Lung (tissue), 12 donors: ENCODE measurements around the gene PELI3. TPM values are rescaled to one million over a fixed set of nuclear protein-coding genes. Genes with fewer than 3 reads are reported as not detected.
A peak's percentile ranks its signal among the peaks of the same experiment; 100 is the strongest.

ENCODE experiments used
- ATAC-seq: fragments of 200-7000 bp; cut with Tn5 transposase; one replicate; pipeline ENCODE4 v1.9.1; 2020; ENCODE audit warnings: moderate number of reproducible peaks; ENCODE audit not compliant: insufficient read depth, low FRiP score
- DNase-seq, 3 donors: peaks; one replicate each; pipeline ENCODE4 v3.0.0-alpha.2; 2013 to 2017
- H3K27ac ChIP-seq, 2 donors: one replicate each; pipeline ENCODE4 v1.5.1; 2013; ENCODE audit warnings: mild to moderate bottlenecking in 2 of 2, moderate library complexity in 2 of 2, control low read depth in 1 of 2, inconsistent platforms in 1 of 2, low read depth in 1 of 2, low read length in 1 of 2
- H3K27me3 ChIP-seq, 3 donors: one replicate each; pipeline ENCODE4 v1.5.1; 2013; ENCODE audit warnings: low read length in 2 of 3; ENCODE audit not compliant: control insufficient read depth in 3 of 3, insufficient read depth in 3 of 3
- H3K36me3 ChIP-seq, 4 donors: one replicate each; pipeline ENCODE4 v1.5.1; 2013; ENCODE audit warnings: low read length in 4 of 4, mild to moderate bottlenecking in 1 of 4, moderate library complexity in 1 of 4; ENCODE audit not compliant: control insufficient read depth in 4 of 4, insufficient read depth in 4 of 4
- H3K4me1 ChIP-seq, 5 donors: one replicate each; pipeline ENCODE4 v1.5.1; 2013; ENCODE audit warnings: low read length in 5 of 5, mild to moderate bottlenecking in 2 of 5, moderate library complexity in 1 of 5; ENCODE audit not compliant: control insufficient read depth in 5 of 5, insufficient read depth in 5 of 5
- H3K4me3 ChIP-seq: one replicate; pipeline ENCODE4 v1.5.1; 2013; ENCODE audit warnings: mild to moderate bottlenecking, control low read depth, moderate library complexity
- H3K9ac ChIP-seq, 2 donors: one replicate each; pipeline ENCODE4 v1.5.1; 2013; ENCODE audit warnings: low read length in 2 of 2, control low read depth in 1 of 2; ENCODE audit not compliant: insufficient read depth in 1 of 2
- H3K9me3 ChIP-seq, 4 donors: one replicate each; pipeline ENCODE4 v1.5.1; 2013; ENCODE audit warnings: low read length in 3 of 4, mild to moderate bottlenecking in 1 of 4, moderate library complexity in 1 of 4; ENCODE audit not compliant: control insufficient read depth in 4 of 4, insufficient read depth in 3 of 4
- WGBS, 2 donors: extraction: QIAGEN DNeasy Blood & Tissue Kit; methylation state at CpG; one replicate each; pipeline ENCODE4 v1.1.7; 2013; 5-methylcytosine and 5-hydroxymethylcytosine counted together
- polyA plus RNA-seq, 2 donors: library from polyadenylated mRNA; stranded (reverse); fragments of 200-250 nt; gene quantifications; one replicate each; pipeline ENCODE4 v1.2.1, GENCODE V29; 2013
- total RNA-seq, 2 donors: library from RNA; depleted of rRNA in 1 of 2; stranded (reverse); fragments of >200 nt in 1 of 2; gene quantifications; one replicate each; pipeline ENCODE4 v1.2.1, GENCODE V29; 2014 to 2021
- TF ChIP-seq, protein P1 (sequence below): IDR thresholded peaks from 2 replicates; pipeline ENCODE4 v1.5.1; 2012; ENCODE audit warnings: mild to moderate bottlenecking; ENCODE audit errors: control extremely low read depth, extremely low read depth
- donor health status: control.
- donor health status: control.
- donor health status: Bipolar disorder and iron deficiency.
- donor health status: healthy.
- donor health status: DM: yes; HTN: yes; CAD: no.

The PELI3 gene
- total and polyA plus RNA-seq, 4 donors: 4.9 to 12.6 (median 7.5) TPM

DNA sequence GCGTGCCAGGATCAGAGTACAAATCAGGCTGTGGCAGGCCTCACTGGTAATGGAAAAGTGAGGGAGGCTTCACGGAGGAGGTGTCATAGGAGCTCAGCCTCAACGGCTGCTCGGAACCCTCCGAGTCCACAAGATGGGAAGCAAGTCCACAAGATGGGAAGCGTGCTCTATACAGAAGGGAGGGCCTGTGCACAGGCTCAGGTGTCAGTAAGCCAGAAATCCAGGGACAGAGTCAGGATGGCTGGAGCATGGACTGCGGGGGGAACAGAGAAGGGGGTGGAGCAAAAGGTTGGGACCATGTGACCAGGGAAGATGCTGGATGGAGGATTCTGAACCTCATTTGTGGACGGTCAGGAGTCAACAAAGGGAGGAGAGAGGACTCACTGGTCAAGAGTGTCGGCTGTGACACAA, 10.1 kb downstream of the PELI3 start:
- Histone ChIP-seq H3K9me3 (no peaks in the 10 kb centered on the region), H3K27ac (no peak overlapping the region), H3K4me1 (peaks cover 0 to 11% (median 4%) of the 10 kb centered on the region in 5 donors), H3K27me3 (no peaks in the 10 kb centered on the region), H3K36me3 (peaks cover 0 to 18% (median 6%) of the 10 kb centered on the region in 4 donors), H3K9ac (no peak overlapping the region), H3K4me3 (no peak overlapping the region)
- ATAC-seq (no peak), DNase-seq (no peak)
- TF ChIP-seq, protein P1, sequence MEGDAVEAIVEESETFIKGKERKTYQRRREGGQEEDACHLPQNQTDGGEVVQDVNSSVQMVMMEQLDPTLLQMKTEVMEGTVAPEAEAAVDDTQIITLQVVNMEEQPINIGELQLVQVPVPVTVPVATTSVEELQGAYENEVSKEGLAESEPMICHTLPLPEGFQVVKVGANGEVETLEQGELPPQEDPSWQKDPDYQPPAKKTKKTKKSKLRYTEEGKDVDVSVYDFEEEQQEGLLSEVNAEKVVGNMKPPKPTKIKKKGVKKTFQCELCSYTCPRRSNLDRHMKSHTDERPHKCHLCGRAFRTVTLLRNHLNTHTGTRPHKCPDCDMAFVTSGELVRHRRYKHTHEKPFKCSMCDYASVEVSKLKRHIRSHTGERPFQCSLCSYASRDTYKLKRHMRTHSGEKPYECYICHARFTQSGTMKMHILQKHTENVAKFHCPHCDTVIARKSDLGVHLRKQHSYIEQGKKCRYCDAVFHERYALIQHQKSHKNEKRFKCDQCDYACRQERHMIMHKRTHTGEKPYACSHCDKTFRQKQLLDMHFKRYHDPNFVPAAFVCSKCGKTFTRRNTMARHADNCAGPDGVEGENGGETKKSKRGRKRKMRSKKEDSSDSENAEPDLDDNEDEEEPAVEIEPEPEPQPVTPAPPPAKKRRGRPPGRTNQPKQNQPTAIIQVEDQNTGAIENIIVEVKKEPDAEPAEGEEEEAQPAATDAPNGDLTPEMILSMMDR: no peak
- WGBS, 2 donors: 76 to 84% methylated on average over 9 of the region's 9 CpGs

DNA sequence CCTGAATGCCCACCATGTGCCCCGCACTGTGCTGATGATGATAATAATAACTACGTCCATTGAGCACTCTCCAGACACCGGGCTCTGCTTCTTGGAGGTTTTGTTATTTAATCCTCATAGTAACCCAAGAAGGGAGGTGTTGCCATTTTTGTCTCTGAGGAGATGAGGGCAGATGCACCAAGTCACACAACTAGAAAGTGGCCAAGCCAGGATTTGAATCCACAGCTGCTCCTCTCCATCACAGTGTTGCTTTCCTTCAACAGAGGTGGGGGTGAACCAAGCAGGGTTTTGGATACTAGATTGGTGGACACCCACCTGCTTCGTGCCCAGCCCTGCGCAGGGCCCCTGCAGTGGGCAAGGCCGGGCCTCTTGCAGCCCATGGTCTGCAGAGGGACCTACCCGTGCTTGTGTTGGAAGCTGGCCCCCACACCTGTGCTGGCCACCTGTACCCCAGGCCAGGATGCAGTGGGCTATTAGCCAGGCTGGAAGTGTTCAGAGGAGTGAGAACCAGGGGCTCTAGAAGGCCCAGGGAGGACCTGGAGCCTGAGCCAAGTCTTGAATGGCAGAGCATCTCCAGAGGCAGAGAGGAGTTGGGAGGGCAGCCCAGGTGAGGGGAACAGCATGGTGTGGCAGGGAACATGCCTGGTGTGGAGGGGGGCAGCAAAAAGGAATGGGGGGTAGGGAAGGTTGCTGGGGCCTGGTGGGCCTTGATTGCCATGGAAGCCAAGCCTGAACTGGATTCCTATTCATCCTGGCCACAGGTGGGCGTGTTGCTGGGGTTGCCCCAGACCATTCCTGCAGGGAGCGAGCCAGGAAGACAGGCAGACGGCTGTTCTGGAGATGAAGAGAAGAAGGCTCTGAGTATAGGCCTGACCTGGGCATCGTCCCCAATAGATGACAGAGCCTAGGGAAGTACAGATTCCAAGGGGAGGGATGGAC, 10.8 kb downstream of the PELI3 start:
- peaks cover 0 to 15% (median 3%) of the 10 kb centered on the region in 4 donors for H3K36me3 ChIP-seq
- TF ChIP-seq, protein P1: no peak
- ATAC-seq (no peak), DNase-seq (no peak)
- H3K4me1 ChIP-seq: peaks cover 0 to 11% (median 4%) of the 10 kb centered on the region in 5 donors
- no peaks in the 10 kb centered on the region for H3K27me3 ChIP-seq
- H3K27ac ChIP-seq: no peak overlapping the region
- H3K4me3 ChIP-seq: no peak overlapping the region
- no peak overlapping the region for H3K9ac ChIP-seq
- WGBS, 2 donors: 90 to 93% methylated on average over 11 of the region's 11 CpGs
- no peaks in the 10 kb centered on the region for H3K9me3 ChIP-seq

DNA sequence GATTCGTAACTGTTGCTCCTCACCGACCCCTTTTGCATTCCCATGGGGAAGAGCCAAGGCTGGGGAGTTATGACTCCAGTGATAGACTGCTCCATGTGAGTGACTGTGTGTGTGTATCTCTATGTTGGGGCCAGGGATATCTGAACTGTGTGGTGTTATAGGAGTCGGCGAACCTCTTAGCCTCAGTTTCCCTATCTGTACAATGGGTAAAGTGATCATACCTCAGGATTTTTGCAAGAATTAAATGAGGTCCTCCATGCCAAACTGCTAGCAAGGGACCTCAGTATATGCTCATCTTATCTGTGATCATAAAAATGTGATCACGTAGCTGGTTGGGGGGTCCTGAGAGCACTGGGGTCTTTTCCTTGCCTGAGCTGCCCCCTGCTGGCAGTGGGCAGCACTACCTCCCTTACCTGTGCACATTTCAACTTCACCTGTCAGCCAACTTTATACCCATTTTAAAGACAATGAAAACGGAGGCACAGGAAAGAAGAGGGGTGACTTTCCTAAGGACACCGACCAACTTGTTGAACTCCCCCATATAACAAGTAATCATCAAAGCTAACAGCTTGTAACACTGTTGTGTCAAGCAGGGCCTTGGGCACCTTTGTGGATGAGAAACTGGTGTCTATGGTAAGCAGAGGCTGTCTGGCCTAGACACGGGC, 12.2 kb downstream of the PELI3 start:
- H3K36me3 ChIP-seq: peaks cover 0 to 11% (median 1%) of the 10 kb centered on the region in 4 donors
- peak overlapping the region; percentile 79 to 95 for H3K27ac ChIP-seq
- peaks cover 0 to 11% (median 4%) of the 10 kb centered on the region in 5 donors for H3K4me1 ChIP-seq
- peak overlapping the region; percentile 79 to 85 for H3K9ac ChIP-seq
- DNase-seq: peak in 1 of 3 donors; percentile 25
- WGBS, 2 donors: 51% methylated on average over 8 of the region's 8 CpGs
- TF ChIP-seq, protein P1: peak; percentile 34
- H3K9me3 ChIP-seq: no peaks in the 10 kb centered on the region
- no peak for ATAC-seq
- no peaks in the 10 kb centered on the region for H3K27me3 ChIP-seq
- no peak overlapping the region for H3K4me3 ChIP-seq
